HepG2 (cell line): Measurements from ENCODE around the gene ATOSB. TPM values are rescaled to one million over a fixed set of nuclear protein-coding genes. Genes with fewer than 3 reads are reported as not detected.

ENCODE experiments used
- ARID3A ChIP-seq: IDR thresholded peaks from 2 replicates; pipeline ENCODE4 v1.6.1; 2012; ENCODE audit warnings: low read depth, low read length, improper control_type of control experiment
- CEBPZ ChIP-seq: IDR thresholded peaks from 2 replicates; pipeline ENCODE4 v1.6.1; 2012; ENCODE audit warnings: low read length, improper control_type of control experiment
- CTCF ChIP-seq: sonication (generic); formaldehyde crosslinking; IDR thresholded peaks from 2 replicates; pipeline ENCODE4 v1.5.0; 2020; ENCODE audit warnings: mild to moderate bottlenecking, missing genetic modification reagents, moderate library complexity
- FOXJ3 ChIP-seq: sonication (generic); formaldehyde crosslinking; IDR thresholded peaks from 2 replicates; pipeline ENCODE4 v1.4.0; 2020; ENCODE audit warnings: missing genetic modification reagents, mild to moderate bottlenecking, borderline replicate concordance
- FOXK1 ChIP-seq: sonication (generic); formaldehyde crosslinking; IDR thresholded peaks from 2 replicates; pipeline ENCODE4 v1.4.0; 2020; ENCODE audit warnings: low read depth, missing genetic modification reagents, borderline replicate concordance
- HMG20A ChIP-seq: IDR thresholded peaks from 2 replicates; pipeline ENCODE4 v1.6.1; 2016; ENCODE audit warnings: borderline replicate concordance
- MED1 ChIP-seq: sonication (generic); formaldehyde crosslinking; IDR thresholded peaks from 2 replicates; pipeline ENCODE4 v1.4.0; 2020; ENCODE audit warnings: missing genetic modification reagents
- NCOA2 ChIP-seq: sonication (generic); formaldehyde crosslinking; IDR thresholded peaks from 2 replicates; pipeline ENCODE4 v1.8.0; 2022; ENCODE audit warnings: inconsistent platforms
- POGZ ChIP-seq: sonication (generic); formaldehyde crosslinking; IDR thresholded peaks from 2 replicates; pipeline ENCODE4 v1.4.0; 2020; ENCODE audit warnings: mild to moderate bottlenecking, missing genetic modification reagents
- PRDM10 ChIP-seq: sonication (generic); formaldehyde crosslinking; IDR thresholded peaks from 2 replicates; pipeline ENCODE4 v1.4.0; 2020; ENCODE audit warnings: low read depth, missing genetic modification reagents
- SAFB2 ChIP-seq: sonication (generic); formaldehyde crosslinking; IDR thresholded peaks from 2 replicates; pipeline ENCODE4 v1.5.1; 2020; ENCODE audit warnings: missing genetic modification reagents, low read depth, mild to moderate bottlenecking, borderline replicate concordance
- THAP11 ChIP-seq: IDR thresholded peaks from 2 replicates; pipeline ENCODE4 v1.6.1; 2016; ENCODE audit warnings: missing biosample characterization, missing genetic modification reagents
- ZBTB38 ChIP-seq: sonication (generic); formaldehyde crosslinking; IDR thresholded peaks from 2 replicates; pipeline ENCODE4 v1.5.1; 2020; ENCODE audit warnings: mild to moderate bottlenecking, missing genetic modification reagents
- ZBTB39 ChIP-seq: sonication (generic); formaldehyde crosslinking; IDR thresholded peaks from 2 replicates; pipeline ENCODE4 v1.5.0; 2020; ENCODE audit warnings: missing genetic modification reagents
- ZNF180 ChIP-seq: sonication (generic); formaldehyde crosslinking; IDR thresholded peaks from 2 replicates; pipeline ENCODE4 v1.4.0; 2020; ENCODE audit warnings: low read depth, missing genetic modification reagents, borderline replicate concordance
- ZNF205 ChIP-seq: IDR thresholded peaks from 2 replicates; pipeline ENCODE4 v1.6.1; 2018; ENCODE audit warnings: missing biosample characterization, missing genetic modification reagents
- ZNF30 ChIP-seq: sonication (generic); formaldehyde crosslinking; IDR thresholded peaks from 2 replicates; pipeline ENCODE4 v1.5.0; 2020; ENCODE audit warnings: mild to moderate bottlenecking, missing genetic modification reagents
- polyA plus RNA-seq, 8 experiments: library from polyadenylated mRNA; depleted of rRNA in 3 of 8; stranded (reverse) in 7 of 8; unstranded in 1 of 8; fragments of >200 nt; fragmentation: Illumina TruSeq in 4 of 8; extraction: Trizol in 4 of 8; gene quantifications; 2 replicates each; pipeline versions ENCODE4 v1.2.1 to v1.2.3, GENCODE V29; 2011 to 2016; ENCODE audit warnings: low read depth in 4 of 8, missing spikeins in 1 of 8, mixed read lengths in 1 of 8; ENCODE audit not compliant: insufficient read depth in 1 of 8
- total RNA-seq, 5 experiments: library from RNA; depleted of rRNA; stranded (reverse); fragments of >200 nt; fragmentation: Illumina TruSeq; extraction: Trizol; gene quantifications; 2 replicates each; pipeline ENCODE4 v1.2.3, GENCODE V29; 2016; ENCODE audit warnings: low read depth in 1 of 5

Gene ATOSB
- total and polyA plus RNA-seq, 2 of the 13 experiments (the other 11 are each of a cell fraction or from before 2014, with no cell fraction given), result 1.9 to 6.4 TPM

GRCh38 chr9:35116898-35117551, 1.4 kb upstream of the ATOSB start (continued):
- TF ChIP-seq CTCF (CRISPR knock-in tag) (peak; percentile 94), CEBPZ (no peak), ZNF180 (CRISPR knock-in tag) (no peak), SAFB2 (CRISPR knock-in tag) (no peak), ZBTB39 (CRISPR knock-in tag) (no peak), ARID3A (no peak), PRDM10 (no peak), HMG20A (CRISPR knock-in tag) (no peak), POGZ (CRISPR knock-in tag) (no peak), NCOA2 (0 out of 2 replicates have a peak, but pooled peaks have one; percentile 8), ZBTB38 (CRISPR knock-in tag) (no peak; the same call in 1 of the 2 replicates), MED1 (CRISPR knock-in tag) (no peak), THAP11 (CRISPR knock-in tag) (no peak; the same call in 1 of the 2 replicates), ZNF30 (CRISPR knock-in tag) (no peak), ZNF205 (CRISPR knock-in tag) (peak; percentile 70; the same call in 1 of the 2 replicates), FOXK1 (no peak), FOXJ3 (CRISPR knock-in tag) (no peak)
